ENCODE measurements around the gene TRIO.

Gene TRIO

DNA sequence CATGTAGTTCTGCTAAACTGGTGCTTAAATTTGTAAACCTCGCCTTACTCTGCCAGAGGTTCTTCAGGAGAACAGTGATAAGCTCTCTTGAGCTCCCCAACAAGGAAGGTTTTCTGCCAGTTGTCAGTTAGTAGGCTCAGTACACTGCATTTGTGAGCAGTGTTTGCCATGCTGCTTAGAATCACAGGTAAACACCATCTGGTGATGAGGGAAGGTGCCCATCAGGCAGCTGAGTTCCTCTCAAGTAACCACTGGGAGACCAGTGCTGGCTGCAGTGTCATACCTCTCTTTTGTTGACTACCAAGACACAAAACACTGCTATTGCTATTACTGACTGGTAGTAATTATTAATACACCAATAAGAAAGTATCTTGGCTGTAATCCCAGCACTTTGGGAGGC is 252.3 kb downstream of the TRIO start:
- DNase-seq (ENCODE audit: low read depth) = no peak

DNA sequence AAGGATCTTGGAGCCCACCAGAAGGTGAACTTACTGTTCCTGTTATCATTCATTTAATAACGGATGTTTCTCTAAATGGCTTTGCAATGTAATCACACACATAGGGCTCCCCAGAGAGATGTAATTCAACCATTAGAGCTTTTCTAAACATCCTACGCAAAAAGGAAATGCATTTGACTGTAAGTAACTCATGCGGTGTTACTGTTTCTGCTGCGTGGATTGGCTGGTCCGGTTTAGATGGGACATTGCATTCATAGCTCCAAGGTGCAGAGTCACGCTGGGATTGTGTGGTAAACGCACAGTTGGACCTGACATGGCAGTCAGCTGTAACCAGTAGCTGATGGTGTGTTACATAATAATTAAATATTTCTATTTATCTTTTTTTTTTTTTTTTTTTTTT is 252.9 kb downstream of the TRIO start:
- no peak for DNase-seq (ENCODE audit: low read depth)

DNA sequence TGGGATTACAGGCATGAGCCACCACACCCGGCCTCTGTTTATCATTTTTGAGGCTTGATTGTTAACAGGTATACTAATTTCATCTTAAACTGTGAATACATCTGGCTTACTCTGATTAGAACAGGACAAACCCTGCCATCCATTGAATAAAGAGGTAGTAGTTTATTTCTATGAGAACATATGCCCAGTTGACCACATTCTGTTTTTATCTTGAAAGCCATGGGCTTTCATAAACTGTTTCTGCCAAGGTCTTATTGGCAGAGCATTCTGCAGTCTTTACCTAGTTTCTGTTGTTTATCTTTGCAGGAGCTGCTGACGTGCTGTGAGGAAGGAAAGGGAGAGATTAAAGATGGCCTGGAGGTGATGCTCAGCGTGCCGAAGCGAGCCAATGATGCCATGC is 253.6 kb downstream of the TRIO start:
- DNase-seq (ENCODE audit: low read depth) = no peak

DNA sequence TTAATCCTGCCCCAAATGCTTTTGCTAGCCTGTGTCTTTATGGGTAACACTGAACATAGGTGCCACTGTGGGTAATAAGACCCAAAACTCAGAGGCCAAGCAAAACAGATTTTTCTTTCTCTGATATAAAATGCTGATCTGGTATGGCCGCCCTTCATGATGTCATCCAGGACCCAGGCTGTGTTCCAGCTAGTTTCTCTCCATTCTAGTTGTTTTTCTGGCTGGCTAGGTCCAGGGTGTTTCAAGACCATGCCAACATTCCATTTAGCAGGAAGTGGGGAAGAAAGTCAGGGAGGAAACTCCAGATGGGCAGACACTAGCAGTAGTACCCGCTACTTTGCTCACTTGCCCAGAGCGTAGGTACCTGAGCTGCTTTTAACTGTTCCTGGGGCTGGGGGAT is 254.6 kb downstream of the TRIO start:
- DNase-seq (ENCODE audit: low read depth) = no peak

DNA sequence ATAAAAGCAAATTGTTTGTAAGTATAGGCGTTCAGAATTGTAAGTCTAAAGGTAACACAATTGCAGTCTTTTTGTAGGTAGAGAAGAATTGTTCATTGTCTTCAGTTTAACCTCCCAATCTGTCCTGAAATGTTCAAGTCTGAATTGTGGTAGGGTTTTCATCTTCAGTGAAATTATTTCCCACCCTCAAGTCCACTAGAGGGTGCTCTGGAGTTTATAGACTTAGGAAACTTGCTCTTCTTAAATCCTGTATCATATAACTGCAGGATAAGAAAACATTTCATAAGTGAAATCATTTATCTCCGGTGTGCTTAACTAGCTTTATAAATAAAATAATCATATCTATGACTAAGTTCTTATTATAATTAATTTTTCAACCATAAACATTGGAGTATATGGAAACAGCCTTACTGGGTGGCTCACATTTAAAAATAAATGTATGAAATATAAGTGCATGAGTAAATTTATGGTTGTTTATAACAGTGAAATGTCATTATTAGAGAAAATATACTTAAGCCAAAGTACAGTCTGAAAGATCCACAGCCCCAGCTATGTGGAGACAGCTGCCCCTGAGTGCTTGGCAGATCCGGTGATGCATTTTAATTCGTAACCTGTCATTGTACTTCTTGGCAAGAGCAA is 256.0 kb downstream of the TRIO start:
- DNase-seq (ENCODE audit: low read depth) = no peak

DNA sequence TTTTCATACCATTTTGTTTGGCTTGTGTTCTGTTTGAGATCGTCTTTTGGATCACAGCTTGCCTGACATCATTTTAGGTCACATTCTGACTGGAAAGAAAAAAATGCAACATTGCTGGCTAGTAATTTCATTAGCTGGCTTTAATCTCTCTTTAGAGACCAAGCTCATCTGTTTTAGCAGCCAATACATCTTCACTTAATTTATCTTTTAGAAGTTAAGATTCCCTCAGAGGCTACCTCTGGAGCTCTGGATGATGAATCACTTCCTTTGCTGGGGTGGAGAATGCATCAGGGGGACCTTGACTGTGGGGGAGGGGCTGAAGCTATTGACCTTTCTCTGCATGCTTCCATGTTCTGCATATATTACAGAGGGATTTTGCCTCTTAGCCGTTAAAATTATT is 256.9 kb downstream of the TRIO start:
- no peak for DNase-seq (ENCODE audit: low read depth)

DNA sequence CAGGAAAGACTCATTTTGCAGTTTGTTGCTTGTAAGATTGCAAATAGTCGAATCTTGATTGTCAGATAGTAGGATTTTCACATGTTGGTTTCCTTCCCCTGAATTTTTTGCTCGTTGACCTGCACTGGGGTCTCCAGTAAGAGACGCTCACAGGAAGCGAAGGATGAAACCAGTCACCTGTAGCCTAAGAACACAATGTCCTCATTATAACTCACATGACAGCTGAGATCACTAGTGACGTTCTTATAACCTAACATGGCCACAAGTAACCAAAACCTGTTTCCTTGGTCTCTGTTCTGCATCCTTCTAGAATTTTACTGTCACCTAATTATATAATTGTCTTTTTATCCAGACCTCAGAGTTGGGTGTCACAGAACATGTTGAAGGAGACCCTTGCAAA is 257.5 kb downstream of the TRIO start:
- no peak for DNase-seq (ENCODE audit: low read depth)

DNA sequence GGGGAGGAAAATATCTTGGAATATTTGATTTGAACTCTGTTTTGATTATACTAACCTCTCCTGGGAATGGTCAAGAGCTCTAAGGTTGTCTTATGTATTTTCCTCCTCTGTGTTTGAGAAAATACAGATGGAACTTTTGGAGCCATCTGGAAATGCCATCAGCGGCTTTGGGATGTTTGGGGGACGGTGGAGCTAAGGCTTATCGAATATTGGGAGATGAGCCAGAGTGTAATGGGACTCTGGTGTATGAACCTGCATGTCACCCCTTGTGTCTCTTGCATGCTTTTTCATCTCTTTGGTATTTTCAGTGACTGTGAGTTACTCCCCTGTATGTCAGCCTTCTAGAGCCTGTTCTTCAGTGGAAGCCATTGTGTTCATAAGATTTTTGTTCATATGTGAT is 258.5 kb downstream of the TRIO start:
- DNase-seq (ENCODE audit: low read depth) = no peak

DNA sequence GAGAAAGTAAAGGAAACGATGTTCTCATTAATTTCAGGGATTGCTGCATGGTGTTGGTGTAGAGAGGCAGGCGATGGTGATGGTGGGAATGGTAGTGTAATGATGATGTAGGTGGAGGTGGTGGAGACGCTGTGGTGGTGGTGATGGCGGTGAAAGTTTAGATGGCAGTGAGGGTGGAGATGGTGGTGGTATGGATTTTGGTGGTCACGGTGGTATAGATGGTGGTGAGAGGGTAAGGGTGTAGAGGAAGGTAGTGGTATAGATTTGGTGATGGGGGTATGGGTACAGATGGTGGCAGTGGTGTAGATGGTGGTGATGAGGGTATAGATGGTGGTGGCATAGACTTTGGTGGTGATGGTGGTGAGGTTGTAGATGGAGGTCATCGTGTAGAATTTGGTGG is 259.3 kb downstream of the TRIO start:
- DNase-seq (ENCODE audit: low read depth) = no peak

DNA sequence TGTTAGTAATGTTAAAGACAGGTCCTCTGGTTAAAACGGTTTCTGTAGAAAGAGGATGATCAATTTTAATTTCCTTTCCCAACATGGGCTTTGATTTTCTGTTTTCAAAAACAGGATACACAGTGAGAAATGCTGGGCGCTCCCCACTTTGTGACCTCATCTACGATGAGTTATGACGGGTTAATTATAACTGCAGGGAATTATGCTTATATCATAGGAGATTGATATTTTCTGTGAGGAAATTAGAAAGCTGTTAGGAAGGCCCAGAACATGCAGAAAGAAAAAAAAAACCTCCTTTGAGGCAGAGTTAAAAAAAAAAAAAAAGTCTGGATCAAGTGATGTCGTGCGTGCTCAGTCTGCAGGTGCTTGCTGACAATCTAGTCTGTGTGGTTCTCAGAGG is 261.6 kb downstream of the TRIO start:
- DNase-seq (ENCODE audit: low read depth) = no peak

DNA sequence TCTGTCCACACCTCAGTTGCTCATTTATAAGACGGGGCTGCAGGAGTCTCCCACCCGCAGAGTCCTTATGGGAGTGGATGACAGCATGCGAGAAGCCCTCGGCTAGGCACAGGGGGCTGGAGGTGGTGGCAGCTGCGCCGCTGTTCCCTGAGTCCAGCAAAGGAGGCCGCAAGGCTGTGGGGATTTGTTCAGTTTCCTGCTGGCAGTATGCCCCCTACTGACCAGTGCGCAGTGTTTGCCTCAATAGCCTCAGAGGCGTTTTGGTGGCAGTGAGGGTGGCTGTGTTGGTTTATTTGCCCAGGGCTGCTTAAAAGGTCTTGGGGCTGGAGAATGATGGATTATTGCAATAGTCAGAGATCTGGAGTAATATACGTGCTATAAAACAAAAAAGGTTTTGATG is 262.1 kb downstream of the TRIO start:
- no peak for DNase-seq (ENCODE audit: low read depth)

DNA sequence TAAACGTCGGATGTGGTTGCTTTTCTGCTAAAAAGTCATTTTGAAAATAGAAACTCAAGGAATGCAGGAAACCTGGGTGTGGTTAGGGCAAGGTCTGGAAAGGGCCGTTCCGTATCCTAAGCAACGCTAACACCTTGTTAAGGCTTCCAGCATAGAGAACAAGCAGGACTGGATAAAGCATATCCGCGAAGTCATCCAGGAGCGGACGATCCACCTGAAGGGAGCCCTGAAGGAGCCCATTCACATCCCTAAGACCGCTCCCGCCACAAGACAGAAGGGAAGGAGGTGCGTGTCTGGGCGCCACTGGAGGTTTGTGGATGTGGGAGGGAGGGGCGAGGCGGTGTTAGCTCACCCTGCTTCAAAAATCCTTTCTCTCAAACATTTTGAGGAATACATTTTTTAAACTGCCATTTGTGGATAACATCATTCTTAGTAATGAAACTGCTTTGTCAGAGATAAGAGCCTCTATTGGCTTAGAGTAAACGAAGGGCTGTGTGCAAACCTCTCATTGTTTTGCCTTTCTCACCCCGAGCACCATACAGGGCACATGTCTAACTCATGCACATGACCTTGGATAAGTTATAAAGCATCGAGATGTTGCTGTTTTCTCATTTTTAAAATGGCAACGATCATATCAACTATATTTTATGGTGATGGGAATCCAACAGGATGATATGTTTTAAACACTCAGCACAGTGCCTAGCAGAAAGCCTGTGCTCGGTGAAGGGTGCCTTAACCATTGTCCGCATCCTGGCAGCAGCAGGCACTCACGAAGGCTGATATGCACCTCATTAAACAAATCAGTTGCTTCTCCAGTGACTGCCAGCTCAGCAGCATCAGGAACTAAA is 262.8 kb downstream of the TRIO start:
- no peak for DNase-seq (ENCODE audit: low read depth)

DNA sequence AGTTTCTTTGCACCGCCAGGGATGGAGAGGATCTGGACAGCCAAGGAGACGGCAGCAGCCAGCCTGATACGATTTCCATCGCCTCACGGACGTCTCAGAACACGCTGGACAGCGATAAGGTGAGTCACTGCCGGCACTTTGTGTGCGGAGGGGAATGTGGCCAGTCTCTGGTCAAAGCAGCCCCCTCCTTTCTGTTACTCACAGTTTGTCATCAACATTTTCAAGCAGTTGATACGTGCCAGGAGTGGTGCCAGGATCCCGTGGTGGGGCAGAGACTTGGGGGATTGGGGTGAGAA is 263.4 kb downstream of the TRIO start:
- no peak for DNase-seq (ENCODE audit: low read depth)

DNA sequence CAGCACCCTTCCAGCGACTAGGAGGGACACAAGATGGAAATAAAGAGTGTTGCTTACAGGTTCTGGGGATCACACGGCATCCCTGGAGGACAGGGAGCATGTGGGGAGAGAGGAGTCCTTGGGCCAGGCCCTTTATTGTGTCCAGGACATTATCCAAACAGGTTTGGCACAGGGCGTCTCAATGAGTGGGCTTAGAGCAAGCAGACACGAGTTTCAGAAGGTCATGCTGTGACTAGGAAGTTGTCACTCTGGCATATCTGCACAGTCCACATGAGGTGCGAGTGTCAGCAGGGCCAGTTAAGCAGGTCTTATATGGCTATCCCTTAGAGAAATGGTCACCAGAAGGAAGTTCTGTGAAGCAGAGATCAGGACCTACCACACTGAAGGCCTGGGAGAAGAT is 263.9 kb downstream of the TRIO start:
- DNase-seq (ENCODE audit: low read depth) = no peak

DNA sequence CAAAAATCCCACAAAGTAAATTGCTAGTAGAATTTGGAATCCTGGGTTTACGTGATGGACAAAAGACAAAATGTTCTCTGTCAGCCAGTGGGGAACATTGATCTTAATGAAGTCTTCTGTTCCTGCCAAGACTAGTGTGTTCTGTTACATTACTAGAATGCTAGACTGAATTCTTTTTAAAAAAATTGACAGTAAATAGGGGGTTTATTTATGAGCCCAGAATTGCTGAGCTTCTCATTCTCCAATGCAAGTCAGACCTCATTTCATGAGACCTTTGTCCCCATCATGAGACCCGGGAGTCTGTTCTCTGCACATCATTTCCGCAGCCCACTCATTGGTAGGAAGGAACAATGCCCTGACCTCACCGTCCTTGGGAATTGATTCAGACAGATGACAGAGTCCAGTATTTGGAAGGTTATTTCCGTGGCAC is 264.6 kb downstream of the TRIO start:
- DNase-seq (ENCODE audit: low read depth) = no peak

DNA sequence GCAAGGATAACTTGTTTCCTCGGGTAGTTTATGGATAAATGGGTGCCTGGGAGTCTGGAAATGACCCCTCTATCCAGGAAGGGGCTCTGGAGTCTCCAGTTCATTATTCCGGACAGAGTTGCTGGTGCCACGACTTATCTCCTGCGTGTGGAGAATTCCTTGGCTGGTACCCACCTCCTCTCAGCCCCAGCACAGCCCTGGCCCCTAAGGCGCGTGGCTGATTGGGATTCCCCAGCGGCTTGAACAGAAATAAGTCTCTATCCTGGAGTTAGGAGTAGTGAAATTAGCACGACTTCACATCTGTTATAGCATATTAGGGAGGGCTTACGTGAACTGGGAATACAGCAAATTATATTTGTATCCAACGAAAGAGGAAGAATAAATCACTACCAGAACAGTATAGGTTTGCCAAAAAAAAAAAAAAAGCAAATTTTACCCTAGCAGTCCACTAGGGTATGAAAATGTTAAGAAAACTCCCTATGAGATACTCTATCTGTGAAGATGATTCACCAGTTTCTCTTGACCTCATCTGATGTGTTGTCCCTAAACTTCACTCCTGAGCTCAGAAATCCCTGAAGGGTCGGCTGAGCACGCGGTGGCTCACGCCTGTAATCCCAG is 265.9 kb downstream of the TRIO start:
- no peak for DNase-seq (ENCODE audit: low read depth)

DNA sequence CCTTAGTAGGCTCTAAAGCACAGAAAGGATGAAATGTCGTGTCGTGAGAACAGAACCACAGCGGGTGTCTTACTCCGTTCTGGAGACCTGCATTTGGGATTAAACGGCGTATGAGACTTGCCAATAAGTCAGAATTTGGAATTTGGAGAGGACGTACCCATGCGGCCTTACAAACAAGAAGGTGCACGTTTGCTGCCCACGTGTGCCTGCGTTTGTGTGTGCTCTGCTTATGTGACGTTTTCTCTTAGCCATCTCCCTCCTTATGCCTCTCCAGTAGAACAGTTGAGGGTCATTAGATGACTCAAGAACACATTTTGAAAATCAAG is 266.9 kb downstream of the TRIO start:
- no peak for DNase-seq (ENCODE audit: low read depth)

DNA sequence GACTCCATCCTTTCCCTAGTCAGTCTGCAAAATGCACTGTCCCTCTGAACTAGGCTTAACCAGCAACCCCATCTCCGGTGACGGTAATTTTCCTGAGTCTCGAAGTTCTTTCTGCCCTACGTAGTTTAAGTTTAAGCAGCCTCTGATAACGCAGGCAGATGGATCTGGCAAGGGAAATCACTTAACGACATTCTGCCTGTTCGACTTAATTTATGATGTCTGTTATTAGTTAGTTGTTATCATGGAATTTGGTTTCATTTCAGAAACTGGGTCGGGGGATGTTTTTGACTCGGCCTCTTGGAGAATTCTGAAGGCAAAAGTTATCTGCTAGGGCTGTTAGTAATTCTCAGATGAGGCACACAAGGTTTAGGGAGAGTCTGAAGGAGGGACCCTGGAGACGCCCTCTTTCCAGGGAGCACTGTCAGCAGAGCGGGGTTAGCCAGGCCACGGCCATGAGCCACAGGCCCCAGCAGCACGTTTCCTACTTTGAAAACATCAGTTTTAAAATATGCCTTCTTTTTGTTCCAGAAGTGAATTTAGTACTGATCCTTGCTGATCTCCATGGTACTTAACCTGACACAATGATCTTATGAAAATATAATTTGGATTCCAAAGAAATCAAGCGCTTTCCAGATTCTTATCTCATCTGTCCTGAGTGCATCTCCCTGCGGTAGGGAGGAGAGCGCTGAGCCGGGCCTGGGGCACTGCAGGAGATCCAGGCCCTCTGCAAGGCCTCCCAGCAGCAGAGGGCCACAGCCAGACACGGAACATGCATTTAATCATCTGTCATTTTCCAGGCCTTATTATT is 267.5 kb downstream of the TRIO start:
- no peak for DNase-seq (ENCODE audit: low read depth)

DNA sequence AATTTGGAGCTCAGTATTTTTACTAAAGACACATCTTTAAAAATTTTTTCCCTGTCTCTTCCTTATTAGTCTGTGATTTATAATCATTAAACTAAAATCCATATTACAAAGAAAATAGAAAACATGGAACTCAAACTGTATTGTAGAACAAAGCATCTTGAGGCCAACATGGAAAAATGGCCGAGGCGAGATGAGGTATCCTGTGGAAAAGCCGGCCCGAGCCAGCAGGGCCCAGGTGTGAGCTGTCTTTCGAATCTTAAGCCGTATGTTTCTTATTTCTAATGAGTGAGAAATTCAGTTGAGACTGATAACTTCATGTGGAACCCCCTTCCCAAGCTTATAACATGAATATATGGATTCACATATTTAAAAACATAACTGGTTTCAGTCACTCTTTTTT is 268.1 kb downstream of the TRIO start:
- DNase-seq (ENCODE audit: low read depth) = no peak

DNA sequence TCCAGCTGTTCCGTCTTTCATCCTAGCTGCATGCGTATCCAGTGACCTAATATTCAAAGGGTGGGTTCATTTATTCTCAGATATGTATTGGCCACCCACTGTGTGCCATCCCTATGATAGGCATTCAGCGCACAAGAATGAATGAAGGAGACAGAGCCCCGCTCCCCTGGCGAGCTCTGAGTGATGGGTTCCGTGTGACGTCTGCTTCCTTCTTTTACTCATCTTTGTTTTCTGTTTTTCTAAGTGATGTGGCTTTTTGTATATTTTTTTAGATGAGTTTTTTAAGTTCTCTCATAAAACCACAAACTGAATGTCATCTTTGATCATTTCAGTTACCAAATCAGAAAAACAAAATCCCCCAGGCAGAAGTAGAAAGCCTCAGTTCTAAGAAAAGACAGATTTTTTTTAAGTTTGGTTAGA is 270.2 kb downstream of the TRIO start:
- DNase-seq (ENCODE audit: low read depth) = no peak

DNA sequence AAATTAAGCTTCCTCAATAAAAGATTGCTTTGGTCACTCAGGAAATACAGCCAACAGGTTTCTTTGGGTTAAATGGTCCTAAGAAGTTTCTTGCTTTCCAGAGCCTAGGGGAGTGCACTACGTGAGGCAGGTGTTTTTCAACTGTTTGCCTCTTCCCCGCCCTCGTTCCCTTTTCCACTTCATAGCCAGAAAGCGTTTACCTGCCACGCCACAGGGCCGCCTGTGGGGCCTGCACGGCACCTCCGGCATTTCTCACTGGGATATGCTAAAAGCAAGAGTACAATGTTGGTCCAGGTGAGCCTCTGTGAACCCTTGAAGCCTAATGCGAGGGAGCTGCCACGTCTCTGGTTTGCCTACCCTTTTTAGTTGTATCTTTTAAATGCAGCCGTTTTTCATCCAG is 270.9 kb downstream of the TRIO start:
- no peak for DNase-seq (ENCODE audit: low read depth)

DNA sequence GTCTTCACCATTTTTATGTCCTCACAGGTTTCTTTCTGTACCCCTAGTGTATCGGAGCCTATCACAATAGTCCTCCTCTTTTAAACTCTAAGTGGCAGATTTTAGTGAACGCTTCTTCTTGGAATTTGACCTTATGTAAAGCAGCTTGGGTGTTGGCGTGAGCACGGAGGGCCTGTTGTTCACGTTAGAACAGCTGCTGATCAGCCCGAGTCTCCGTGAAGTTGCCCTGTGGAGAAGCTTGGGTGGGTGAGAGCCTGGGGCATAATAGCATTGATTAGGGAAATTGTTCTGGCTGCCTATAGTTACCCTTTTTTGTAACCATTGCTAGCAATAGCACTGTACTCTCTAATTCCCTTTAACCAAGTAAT is 271.5 kb downstream of the TRIO start:
- no peak for DNase-seq (ENCODE audit: low read depth)

All from stimulated activated CD8-positive, alpha-beta memory T cell treated with anti-CD3 and anti-CD28 coated beads, Interleukin-15, amount 100 ng/mL, for 1 hour (primary cell).